OCI-M2 (cell line): ENCODE measurements around the gene LRRC40.
"Not testable (repeated sequence)": the region's sequence is repeated elsewhere in the genome, so short reads cannot be mapped to it uniquely, and the experiment has no call there.

ENCODE experiments used
- DNase-seq: peaks from one replicate; lab custom pipeline; 2025; ENCODE audit not compliant: unreplicated experiment; lab: John Stamatoyannopoulos, UW

LRRC40 gene

GRCh38 chr1:70205434-70206118, at the start of gene LRRC40:
TSS of gene LRRC40 (minus strand) at chr1:70205579. CDS start at chr1:70205540, 39 bp downstream.
- peak; percentile 94 for DNase-seq

GRCh38 chr1:70248729-70249128, 43.4 kb upstream of the LRRC40 start:
- DNase-seq = no peak

- no peak for DNase-seq
These were observed 42.4 kb upstream of the LRRC40 start for GRCh38 chr1:70247768-70248167.

DNA sequence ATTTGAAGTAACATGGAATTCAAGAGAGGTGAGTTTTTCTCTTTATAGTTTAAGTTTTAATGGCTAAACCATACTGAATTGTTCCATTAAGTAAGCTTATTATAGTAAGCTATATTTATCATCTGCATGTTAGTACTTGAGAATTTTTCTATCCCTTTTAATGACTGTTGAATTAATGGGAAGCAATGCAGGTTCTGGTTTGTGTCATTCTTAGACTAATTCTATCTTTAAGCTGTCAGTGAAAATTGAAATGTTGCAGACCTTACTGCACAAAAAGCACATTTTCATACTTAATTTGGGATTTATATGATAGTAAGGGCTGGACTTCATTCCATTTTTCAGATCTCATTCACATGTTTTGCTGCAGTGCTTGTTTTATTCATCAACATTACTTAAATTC, 41.7 kb upstream of the LRRC40 start:
- no peak for DNase-seq

- DNase-seq = no peak
These were observed 34.6 kb upstream of the LRRC40 start for GRCh38 chr1:70239940-70240339.

DNA sequence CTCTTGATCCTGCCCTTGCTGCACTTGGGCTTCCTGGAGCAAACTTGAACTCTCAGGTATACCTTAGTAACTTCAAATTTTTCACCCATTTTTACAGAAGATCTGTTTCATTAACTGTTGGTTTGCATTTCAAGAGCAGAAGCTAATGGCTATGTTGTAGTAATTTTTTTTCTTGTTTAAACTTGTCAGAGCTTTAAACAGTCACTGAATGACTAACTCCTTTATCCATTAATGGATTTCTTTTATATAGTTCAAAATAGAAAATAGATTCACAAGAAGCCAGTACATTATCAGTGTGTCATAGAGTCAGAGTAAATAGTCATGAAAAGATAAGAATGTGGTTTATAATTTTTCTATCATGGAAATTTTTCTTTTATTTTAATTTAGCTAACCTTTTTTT, 29.4 kb upstream of the LRRC40 start:
- DNase-seq = no peak

GRCh38 chr1:70231475-70231874, 26.1 kb upstream of the LRRC40 start:
- DNase-seq = no peak

DNA sequence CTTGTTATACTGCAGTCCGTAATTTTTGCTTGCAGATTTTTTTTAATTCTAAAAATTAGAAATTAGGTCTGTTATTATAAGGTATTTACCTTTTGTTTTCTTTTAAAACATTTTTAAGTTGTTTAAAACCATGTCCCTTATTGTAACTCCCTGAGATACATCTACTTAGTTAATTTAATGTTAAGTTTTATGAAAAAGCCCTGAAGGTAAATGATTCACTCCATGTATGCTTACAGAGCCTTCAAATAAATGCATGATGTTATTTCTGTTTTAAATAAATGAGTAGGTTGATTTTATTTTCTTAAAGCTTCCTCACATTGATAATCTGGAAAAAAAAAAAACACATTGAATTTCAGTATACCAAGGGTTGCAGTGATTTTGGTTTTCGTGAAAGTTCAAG, 23.3 kb upstream of the LRRC40 start:
- no peak for DNase-seq

DNA sequence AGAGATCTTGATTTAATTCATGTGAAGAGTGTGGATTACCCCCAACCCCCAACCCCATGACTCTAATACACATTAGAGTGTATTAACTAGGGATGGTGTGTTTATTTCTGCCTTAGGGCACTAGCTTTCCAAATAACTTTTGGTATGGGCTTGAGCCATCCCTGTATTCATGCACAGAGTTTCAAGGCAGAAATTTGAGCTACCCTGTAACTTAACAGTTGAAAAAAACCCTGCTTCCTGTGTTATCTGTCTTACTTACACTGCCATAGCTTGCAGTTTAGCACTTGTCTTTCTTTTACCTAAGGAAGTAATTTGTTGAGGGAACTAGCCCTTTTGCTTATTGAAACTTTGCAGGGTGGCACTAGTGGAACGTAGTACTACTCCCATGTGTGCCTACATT, 22.1 kb upstream of the LRRC40 start:
- DNase-seq = no peak

DNA sequence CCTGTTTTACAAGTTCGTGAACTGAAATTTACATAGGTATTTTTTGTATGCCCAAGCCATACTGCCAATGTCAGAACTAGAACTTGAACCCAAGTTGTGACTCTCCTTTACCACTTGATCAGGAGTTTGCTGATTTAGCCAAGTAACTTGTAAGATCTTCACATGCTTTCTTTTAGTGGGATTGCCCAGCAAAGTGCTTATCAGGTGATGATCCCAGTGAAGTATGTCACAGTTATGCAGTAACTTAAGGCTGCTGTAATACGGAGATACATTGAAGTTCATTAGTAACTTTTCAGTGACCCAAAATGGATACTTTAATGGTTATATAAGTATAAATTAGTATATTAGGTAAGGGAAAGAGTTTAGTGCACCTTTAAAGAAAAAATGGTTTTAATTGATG, 19.6 kb upstream of the LRRC40 start:
- no peak for DNase-seq

DNA sequence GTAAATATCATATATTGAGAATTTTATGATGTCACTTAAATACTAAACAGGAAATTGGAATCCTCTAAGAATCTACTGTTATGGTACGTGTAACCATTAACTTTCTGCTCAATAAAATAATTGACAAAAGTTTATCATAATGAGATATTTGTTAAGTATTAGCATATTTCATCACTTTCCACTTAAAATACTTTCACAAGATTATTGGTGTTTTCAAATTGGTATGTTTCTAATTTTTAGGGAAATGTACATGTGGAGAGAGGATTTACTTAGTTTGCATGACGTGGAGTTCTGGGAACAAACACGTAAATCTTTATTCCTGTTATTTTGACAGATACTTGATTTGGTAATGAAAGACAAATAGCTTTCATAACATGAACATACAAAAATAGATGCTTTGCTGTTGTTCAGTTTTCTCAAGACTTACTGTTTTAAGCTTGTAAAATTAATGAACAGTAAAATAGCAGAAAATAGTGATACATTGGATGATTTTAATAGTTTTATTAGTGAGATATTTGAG, 17.4 kb upstream of the LRRC40 start:
- DNase-seq = no peak

DNA sequence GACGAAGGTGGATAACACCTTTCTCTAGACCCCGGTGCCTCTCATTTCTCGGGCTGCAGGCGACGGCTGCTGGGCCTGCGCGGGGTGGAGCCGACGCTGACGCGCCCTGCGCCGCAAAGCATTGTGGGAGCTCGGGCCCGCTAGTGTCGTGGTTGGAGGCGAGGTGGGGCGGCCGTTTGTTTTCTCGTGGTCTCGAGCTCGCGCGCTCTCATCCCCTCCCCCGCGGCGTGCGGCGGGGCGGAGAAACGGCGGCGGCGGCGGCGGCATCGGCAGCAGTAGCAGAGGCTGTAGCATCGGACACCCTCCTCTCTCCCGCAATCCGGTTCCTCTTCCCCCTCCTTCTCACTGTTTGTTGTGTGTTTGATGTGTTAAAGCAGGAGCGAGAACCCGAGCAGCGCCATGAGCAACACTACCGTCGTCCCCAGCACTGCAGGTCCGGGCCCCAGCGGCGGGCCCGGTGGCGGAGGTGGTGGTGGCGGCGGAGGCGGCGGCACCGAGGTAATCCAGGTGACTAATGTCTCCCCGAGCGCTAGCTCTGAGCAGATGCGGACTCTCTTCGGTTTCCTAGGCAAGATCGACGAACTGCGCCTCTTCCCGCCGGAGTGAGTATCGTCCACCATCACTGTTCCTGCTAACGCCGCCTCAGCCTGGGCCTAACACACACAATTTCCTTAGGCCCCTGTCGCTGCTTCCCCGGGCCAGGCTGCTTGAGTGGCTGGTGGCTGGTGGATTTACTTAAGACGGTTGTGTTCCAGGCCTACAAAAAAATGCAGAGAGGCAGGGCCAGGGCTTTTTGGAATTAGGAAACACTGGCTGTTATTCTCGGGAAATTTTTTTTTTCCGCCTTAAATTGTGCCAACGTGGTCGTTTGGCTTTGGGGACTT, 16.1 kb upstream of the LRRC40 start, which contains the start of gene SRSF11:
Gene SRSF11, plus strand, starts transcription at position 143 of the 884 bp plus-strand sequence. Its CDS starts 257 bp downstream, at position 400.
- no peak for DNase-seq

DNA sequence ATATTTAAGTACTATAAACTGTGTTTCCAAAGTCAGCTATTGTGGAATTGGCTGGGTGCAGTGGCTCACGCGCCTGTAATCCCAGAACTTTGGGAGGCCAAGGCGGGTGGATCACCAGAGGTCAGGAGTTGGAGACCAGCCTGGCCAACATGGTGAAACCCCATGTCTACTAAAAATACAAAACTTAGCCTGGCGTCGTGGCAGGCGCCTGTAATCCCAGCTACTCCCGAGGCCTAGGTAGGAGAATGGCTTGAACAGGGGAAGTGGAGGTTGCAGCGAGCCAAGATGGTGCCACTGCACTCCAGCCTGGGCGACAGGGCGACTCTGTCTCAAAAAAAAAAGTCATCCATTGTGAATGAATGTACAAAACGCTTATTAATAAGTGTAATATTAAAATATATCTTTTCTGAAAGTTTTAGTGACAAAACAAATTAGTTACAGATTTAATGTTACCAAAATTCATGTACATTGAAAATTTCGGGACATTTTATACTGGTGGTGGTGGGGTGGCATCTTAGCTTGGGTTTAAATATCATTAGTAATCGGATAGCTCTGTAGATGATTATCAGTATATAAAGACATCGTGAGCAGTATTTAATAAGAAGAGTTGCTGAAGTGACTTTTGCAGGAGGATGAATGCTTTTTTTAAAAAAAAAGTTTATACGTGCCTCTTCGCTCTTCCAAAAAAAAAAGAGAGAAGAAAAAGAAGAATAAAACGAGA, 15.3 kb upstream of the LRRC40 start:
- no peak for DNase-seq

- no peak for DNase-seq
These were observed 14.6 kb upstream of the LRRC40 start for GRCh38 chr1:70220015-70220414.

- no peak for DNase-seq
These were observed 6.2 kb upstream of the LRRC40 start for GRCh38 chr1:70211541-70211940.

GRCh38 chr1:70210820-70211219, 5.4 kb upstream of the LRRC40 start:
- no peak for DNase-seq

DNA sequence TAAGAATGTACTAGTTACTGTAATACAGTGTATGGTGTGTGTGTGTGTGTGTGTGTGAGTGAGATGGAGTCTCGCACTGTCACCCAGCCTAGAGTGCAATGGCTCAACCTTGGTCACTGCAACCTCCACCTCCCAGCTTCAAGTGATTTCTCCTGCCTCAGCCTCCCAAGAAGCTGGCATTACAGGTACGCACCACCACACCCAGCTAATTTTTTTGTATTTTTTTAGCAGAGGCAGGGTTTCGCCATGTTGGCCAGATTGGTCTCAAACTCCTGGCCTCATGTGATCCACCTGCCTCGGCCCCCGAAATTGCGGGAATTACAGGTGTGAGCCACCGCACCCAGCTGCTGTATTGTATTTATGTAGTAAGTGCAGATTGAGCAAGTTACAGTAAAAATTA, 2.9 kb upstream of the LRRC40 start:
- DNase-seq = no peak

GRCh38 chr1:70207492-70207891, 2.1 kb upstream of the LRRC40 start:
- no peak for DNase-seq

- DNase-seq = not testable (repeated sequence)
These were observed 1.5 kb upstream of the LRRC40 start for GRCh38 chr1:70206833-70207232.

- no peak for DNase-seq
These were observed 327 bp downstream of the LRRC40 start for GRCh38 chr1:70205071-70205433.

- DNase-seq = no peak
These were observed 779 bp downstream of the LRRC40 start for GRCh38 chr1:70204600-70204999.
